HG03045 (cell line): ENCODE results near the gene LTBP2.

Source experiments
- ATAC-seq: cut with Tn5 transposase; IDR thresholded peaks from one replicate; pipeline ENCODE4 v1.9.1; 2021; ENCODE audit warnings: mild to moderate bottlenecking, moderate library complexity; ENCODE audit not compliant: unreplicated experiment

LTBP2 gene

DNA sequence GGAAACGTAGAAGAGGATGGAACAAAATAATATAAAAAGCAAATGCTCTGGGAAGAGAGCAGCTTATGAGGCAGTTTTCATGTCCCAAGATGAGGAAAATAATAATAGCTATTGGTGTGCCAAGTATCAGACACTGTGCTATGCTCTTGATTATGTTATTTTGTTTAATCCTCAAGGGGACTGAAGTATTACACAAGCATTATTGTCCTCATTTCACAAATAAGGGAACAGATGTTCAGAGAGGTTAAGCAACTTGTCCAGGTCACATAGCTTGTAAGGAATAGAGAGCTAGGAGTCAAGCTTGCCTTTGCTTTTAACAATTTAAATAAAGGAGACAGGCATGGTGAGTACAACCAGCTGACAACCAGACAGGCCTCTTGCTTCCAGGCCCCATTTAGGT, 26.9 kb upstream of the LTBP2 start:
- no peak for ATAC-seq

DNA sequence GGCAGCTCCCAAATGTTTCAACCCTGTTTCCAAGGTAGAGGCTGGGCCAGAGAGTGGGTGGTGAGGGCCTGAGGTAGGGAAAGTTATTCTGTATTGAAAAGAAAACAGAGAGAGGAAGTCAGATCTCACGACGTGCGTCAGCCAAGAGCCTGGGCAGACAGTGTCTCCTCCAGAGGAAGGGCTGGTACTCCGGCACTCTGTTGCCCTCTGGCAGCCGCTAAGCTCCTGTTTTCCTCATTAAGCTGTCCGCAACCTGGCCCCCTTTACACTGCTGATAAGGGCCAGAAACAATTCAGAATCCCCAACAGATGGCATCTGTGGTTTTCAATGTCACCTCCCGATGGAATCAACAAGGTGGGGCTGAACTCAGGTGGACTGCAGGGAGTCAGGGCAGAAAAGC, 26.0 kb upstream of the LTBP2 start:
- no peak for ATAC-seq

DNA sequence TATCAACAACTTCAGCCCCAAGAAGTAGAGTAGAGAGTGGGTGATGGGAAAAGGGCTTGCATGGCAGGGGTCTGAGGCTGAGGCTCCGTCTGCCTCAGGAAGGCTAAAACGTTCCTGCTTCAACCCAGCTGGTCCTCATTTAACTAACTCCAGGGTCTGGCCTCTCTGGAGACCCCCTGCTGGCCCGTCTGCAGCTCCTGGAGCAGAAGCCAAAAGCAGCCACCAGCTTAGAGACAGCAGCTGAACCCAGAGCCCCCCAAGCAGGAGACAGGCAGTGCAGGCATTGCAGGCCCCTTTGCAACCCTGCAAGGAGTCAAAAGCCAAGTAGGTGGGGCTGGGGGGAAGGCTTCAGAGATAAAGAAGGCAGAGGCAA, 25.1 kb upstream of the LTBP2 start:
- no peak for ATAC-seq

DNA sequence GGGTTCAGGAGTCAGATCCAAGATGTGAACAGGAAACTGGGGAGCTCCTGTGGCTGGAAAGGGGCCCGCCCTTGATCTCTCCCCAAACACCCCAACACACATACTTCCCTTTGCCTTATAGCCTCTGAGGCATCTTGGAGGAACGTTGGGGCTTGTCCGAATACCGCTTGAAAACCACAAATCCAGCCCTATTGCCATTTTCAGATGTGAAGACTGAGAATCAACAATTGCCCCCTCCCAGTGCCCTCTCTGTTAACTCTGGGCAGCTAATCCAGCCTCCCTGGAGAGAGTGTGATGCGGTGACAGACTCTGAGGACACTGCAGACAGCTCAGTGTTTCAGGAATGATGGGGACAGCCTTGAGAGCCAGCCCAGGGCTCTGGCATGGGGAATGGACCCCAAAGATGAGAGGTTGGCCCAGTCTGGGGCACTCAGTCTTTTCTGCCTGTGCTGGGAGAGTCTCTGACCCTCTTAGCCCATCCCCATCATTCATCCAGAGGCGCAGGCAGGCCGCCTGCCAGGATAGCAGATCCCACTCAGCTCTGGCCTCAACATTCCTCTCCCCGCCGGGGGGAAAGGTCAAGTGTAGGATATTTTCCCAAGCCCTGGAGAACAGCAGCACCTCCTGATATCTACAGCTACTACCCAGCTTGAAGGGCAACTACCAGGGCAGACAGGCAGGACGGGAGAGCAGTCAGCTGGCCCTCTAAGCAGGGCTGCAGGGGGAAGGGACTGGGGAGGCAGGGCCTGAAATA, 24.6 kb upstream of the LTBP2 start:
- no peak for ATAC-seq

DNA sequence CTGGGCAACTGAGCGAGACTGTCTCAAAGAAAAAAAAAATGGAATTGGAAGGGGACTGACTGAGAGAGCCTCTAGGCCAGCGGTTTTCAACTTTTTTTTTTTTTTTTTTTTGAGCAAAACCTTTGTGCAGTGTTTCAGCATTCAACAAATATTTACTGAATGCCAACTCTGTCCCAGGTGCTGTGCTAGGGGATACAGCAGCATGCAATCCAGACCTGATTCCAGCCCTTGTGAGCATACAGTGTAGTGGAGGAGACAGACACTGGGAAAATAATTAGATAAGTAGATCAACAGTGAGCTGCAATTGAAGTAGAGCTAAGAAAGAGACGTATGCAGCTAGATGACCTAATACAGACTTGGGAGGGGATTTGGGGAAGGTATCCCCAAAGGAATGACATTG, 23.8 kb upstream of the LTBP2 start:
- no peak for ATAC-seq

DNA sequence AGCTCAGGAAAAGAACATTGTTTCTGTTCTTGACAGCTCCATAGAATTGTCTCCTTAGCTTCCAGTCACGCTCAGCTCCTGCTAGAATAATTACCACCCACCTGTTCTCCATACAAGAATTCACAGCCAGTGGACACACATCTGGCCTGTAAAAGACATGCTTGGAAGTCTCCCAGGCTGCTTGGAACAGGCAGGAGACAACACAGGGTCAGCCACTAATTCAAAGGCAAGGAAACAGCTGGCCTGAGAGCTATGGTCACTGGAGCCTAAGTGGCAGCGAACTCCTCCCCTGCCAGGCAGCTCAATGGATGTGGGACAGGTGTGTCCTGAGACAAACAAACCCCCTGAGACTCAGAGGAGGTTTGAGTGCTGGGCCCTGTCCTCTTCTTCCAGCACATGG, 22.9 kb upstream of the LTBP2 start:
- ATAC-seq: no peak

DNA sequence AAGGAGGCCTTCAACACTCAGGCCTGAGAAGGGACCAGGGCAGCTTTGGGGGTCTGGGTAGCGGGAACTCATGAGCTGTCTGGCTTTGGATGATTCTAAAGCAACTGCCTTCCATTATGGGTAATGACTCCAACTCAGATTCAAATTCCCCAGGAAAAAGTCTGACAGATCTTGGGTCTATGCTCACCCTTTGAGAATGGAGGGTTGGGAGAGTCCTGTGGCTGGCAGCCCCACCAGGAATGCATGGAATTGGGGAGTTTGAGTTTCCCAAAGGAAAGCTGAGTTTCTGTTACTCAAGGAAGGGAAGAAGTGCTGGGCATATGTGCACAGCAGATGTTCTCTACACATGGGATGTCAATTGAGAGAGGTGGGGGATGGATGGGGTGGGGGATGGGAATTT, 22.4 kb upstream of the LTBP2 start:
- ATAC-seq: no peak

DNA sequence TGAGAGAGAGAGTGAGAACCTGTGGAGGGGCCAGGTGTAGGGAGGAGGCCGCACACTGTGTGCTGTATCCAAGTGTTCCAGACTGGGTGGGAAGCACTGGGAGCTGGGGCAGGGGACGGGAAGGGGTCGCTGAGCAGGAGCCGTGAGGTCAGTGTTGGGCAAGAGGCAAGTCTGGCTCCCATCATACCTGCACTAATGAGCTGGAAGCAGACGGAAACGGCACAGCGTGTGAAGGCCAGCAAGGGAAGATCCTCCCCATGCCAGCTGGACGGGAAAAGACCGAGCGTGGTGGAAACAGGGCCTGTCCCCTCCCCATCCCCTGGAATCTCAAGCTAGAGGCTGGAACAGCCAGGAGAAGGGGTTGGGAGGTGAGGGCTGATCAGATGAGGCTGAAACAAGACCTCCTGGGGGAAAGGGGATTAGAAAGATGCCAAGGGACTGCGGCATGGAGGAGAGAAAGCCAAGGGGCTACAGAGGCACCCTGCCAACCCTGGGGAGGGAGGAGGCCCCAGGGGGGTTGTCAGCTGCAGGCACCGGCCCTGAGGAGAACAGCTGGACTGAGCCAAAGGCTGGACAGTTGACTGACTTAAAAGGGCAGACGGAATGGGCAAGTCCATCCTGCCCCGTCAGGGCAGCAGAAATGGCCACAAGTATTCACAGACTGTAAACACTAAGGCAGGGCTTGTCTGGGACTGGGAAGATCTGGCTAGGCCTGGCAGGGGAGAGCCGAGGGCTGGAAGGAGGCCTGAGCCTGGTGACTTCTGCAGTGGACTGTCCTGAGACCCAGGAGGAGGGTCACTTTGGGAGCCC, 19.0 kb upstream of the LTBP2 start:
- ATAC-seq: no peak

DNA sequence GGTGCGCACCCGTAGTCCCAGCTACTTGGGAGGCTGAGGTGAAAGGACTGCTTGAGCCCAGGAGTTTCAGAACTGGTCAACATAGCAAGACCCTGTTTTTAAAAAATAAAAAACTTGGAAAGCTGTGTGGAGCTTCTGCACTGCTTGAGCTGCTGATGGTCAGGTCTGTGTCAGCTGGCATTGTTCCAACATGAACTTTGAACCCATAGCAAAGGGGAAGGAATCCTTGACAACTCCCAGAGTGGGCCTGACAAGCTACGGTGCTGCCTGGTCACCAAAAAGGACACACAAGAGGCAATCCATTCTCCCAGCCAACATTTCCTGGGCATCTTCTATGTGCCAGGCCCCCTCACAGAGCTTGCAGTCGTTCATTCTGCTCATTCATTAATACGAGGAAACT, 16.4 kb upstream of the LTBP2 start:
- ATAC-seq: no peak

DNA sequence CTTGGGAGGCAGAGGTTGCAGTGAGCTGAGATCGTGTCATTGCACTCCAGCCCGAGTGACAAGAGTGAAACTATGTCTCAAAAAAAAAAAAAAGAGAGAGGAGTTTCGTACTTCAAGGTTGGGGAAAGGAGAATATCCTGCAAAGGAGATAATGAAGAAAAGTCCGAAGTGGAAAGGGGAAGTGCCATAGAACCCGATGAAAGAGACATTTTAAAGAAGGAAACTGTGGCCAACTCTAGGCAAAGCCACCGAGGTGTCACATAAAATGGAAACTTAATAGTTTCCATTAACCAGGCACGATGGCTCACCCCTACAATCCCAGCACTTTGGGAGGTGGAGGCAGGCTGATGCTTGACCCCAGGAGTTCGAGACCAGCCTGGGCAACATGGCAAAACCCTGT, 15.0 kb upstream of the LTBP2 start:
- no peak for ATAC-seq

DNA sequence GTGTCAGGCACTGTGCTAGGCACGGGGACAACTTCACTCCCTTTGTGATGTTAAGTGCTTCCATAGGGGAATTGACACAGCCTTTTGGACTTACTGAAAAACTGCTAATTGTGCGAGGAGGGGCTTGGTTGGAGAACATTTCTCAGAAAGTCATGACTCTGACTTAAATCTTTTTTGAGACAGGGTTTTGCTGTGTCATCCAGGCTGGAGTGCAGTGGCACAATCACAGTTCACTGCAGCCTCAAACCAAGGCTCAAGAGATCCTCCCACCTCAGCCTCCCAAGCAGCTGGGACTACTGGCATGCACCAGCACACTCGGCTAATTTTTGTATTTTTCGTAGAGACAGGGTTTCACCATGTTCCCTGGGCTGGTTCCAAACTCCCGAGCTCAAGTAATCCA, 10.2 kb upstream of the LTBP2 start:
- no peak for ATAC-seq

DNA sequence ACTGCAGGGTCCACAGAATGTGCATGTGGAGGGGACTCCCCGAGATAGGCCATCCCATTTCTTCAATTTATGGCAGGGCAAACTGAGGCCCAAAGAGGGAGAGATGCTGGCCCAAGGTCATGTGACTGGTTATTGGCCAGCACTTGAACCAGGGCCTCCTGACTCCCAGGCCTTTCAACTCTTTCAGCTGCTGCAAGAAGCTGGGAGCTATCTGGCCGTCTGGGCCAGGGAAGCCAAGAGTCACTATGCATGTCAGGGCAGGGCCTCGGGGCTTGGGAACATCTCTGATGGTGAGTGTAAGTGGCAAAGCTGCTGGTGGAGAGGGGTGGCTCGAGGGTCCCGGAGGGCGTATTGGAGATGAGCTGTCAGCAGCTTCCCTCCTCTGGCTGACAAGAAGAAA, 9.5 kb upstream of the LTBP2 start:
- no peak for ATAC-seq

DNA sequence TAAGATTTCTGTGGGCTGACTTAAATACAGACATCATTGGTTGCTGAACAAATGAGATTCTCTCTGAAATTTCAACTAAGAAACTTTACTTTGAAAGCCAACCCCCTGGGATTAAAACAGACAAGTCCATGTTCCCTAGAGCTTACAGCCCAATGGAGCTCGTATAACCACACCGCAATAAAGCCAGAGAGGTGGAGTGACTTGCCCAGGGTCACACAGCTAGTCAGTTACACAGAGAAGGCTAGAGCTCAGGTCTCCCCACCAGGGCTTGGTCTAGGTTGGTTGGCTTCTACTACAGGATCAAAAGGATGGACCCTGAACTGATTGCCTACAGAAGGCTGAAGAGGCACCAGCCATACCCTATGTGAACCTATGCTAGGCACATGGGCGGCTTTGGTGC, 8.9 kb upstream of the LTBP2 start:
- no peak for ATAC-seq

DNA sequence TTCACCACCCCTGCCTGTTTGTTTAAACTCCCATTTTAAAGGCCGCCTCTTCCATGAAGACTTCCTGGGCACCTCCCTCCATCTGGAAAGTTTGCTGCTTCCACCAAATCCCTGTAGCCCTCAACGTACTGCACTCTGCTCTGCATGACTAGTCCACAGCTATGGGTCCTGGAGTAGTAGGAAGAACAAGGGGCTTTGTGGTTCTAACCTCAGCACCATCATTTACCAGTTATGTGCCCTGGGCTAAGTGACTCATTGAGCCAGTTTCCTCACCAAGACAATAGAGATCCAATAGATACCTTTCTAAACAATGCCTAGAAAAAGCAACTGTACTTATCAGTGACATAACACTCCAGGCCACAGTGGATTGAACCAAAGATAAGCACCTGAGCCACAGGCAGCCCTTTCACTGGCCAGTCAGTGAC, 8.5 kb upstream of the LTBP2 start:
- no peak for ATAC-seq

DNA sequence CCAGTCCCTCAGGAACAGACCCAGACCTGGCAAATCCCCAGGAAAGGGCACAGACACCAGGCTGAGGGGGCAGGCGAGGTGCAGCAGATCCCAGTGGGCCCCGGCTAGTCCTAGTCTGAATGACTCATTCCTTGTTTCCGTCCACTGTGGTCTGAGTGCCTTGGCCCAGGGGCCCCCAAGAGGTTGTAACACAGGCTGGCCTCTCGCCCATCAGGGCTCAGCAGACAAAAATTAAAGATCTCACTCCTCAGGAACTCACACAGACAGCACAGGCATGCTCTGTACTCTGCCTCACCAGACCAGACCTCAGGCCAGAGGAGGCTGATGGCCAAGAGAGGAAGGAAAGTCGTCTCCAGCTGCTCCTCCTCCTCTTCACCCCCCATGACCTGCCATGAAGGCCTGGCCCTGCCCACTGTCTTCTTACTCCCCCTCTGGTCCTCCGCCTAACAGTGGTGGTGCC, 7.7 kb upstream of the LTBP2 start:
- ATAC-seq: no peak

DNA sequence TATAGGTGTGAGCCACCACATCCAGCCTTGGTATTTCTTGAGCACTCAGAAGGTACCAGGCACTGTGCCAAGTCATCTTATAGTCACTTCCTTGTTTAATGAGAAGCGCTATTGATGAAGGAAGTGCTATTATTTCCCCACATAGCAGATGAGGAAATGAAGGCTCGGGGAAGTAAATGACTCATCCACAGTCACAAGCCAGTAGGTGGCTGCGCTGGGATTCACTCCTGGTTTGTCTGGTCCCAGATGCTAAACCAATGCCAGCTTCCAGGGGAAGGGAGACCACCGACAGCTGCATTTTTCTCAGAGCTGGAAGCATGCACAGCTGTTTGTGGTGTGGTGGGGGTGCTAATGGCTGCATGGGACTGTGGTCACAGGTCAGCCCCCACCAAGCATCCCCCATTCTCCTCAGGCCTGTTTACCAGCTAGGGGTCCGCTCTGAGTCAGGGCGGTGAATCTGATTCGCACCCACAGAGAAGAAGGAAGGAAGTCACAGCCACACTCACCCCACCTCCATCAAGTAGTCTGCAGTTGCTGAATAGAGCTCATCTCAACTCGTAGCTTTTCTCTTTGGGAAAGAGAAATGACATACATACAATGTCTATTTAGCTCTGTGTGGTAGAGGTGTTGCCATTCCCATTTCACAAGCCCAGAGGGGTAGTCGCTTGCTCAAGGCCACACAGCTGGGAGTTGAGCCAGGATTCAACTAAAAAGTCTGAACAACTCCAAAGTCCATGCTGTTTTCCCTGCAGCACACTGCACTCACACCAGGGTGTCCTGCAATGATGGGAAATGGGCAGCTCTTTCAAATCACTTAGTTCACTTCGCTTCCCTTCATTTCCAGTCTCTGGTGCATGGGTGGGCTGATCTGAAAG, 6.3 kb upstream of the LTBP2 start:
- no peak for ATAC-seq

DNA sequence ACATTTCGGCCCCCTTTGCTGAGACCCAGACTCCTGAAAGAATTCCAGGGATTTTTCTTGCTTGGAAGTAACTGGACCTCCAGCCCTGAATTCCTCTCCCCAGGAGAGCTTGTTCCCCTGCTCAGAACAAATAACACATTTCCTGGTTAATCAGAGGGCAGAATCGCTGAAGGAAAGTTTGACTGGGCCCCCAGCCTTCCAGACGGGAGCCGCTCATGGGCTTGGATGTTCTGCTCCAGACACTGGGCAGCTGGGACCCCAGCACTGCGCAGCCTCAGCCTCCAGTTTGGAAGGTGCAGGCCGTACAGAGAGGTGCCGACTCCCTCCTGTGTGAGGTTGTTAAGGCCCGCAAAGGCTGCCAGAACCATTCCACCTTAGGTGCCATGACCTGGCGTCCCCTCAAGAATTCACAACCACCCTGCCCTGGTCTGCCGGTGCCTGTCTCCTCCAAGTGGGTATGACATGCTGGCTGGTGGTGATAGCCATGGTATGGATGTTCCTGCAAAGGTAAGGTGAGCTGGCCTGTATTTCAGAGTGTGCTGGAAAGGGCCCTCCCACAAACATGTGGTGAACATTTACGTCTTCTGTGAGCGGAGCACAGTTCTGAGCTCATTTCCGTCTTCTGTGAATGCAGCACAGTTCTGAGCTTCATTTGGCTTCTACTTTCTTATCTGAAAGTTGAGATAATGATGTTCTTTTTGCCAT, 5.1 kb upstream of the LTBP2 start:
- no peak for ATAC-seq

DNA sequence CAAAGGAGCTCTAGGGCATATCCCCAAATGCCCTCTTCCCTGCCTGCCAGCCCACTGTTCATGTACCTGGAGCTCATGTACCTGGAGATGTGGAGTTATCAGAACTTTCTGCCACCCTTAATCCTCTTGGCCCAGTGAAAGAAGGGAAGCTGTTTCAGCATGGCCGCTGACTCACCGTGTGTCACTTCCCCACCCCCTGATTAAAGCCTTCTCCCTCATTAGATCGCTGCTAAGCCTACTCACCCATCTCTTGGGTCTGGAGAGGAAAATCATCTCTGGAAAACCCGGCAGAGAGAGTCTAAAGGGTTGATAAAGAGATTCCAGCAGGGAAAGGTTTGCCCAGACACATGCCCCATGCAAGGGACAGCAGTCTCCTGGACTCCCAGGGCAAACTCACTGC, 4.5 kb upstream of the LTBP2 start:
- no peak for ATAC-seq

DNA sequence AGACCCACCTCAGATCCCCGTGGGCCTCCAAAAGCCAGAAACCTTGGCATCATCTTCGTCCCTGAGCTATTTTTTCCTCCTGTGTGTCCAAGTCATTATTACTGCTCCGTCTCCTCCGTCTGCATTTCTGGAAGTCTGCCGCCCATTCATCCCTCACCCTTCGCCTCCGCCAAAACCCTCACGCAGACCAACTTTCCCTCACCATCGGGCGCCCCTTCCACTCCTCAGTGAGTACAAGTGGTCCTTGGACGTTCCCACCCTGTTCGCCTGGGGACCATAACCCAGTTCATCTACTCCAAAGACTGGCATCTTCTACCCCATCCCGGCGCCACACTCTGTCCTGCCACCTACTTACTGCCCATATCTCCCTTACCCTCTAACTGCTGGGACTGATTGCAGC, 3.7 kb upstream of the LTBP2 start:
- no peak for ATAC-seq

DNA sequence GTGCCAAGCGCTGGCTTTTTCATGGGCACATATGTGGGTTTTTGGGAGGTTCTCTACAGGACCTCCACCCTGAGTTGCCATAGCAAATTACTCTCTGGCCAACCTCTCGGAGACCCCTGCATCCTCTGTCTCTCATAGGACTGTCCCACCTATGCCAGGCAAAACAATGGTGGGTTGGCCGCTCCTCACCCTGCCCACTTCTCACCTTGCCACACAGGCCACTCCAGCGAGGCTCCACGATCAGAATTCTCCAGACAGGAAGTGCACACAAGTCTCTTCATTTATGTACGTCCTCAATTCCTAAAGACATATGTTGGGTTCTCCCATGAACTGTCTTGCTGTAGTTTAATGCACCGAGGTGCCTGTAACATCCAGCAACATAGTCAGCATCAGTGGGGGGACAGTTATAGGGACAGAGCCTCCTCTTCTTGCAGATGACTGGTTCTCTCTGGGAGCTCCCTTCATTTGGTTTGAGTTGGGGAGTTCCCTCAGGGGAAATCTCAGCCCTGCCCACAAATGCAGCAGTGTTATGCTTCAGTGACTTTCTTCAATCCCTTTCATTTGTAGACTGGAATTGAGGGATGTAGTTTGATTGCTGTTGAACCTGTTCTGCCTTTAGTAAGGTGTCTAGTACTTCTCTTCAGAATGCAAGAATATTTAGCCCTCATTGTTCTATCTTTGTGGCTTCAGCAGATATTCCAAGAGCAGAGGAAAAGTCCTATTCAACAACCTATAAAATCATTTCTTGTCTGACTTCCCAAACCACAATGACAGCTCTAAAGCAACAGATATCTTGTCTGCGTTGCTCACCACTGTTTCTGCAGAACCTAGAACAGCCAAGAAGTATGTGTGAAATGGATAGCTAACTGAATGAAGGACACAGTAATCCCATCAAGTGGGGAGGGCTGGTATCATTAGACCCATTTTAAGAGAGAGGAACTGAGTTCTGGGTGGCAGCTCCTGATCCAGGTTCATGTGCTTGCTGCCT, 2.8 kb upstream of the LTBP2 start:
- ATAC-seq: no peak
